K562 (cell line): ENCODE measurements around the gene ARID3B. TPM values are rescaled to one million over a fixed set of nuclear protein-coding genes. Genes with fewer than 3 reads are reported as not detected.

Experiments used
- BRF2 ChIP-seq: IDR thresholded peaks from 3 replicates; pipeline ENCODE4 v1.6.1; 2011; ENCODE audit warnings: borderline replicate concordance, mild to moderate bottlenecking; ENCODE audit not compliant: insufficient read length, insufficient read depth
- CBFA2T2 ChIP-seq: fragments of 450-650 bp; conservative IDR thresholded peaks from 2 replicates; pipeline ENCODE4 v1.6.1; 2017; ENCODE audit warnings: mild to moderate bottlenecking
- ELF1 ChIP-seq: fragments of 200-800 bp; sonication (Bioruptor generic); IDR thresholded peaks from 2 replicates; pipeline ENCODE4 v1.6.1; 2016; ENCODE audit warnings: missing genetic modification characterization, missing compliant biosample characterization
- HDAC1 ChIP-seq, 2 experiments: fragments of 450-650 bp; IDR thresholded peaks; 2 replicates each; pipeline ENCODE4 v1.6.1; 2016 to 2017; ENCODE audit warnings: inconsistent platforms in 1 of 2, mild to moderate bottlenecking in 1 of 2, moderate library complexity in 1 of 2
- MCM2 ChIP-seq: fragments of 450-650 bp; IDR thresholded peaks from 2 replicates; pipeline ENCODE4 v1.6.1; 2017; ENCODE audit warnings: low read depth, mild to moderate bottlenecking
- MCM3 ChIP-seq: fragments of 450-650 bp; IDR thresholded peaks from 2 replicates; pipeline ENCODE4 v1.6.1; 2016
- TFAM ChIP-seq: fragments of 250-450 bp; sonication (Bioruptor Pico); conservative IDR thresholded peaks from 2 replicates; pipeline ENCODE4 v1.5.0; 2021; ENCODE audit warnings: mild to moderate bottlenecking, moderate library complexity
- TSHZ1 ChIP-seq: fragments of 250-450 bp; sonication (Bioruptor Pico); IDR thresholded peaks from 2 replicates; pipeline ENCODE4 v1.4.0; 2020; ENCODE audit warnings: mild to moderate bottlenecking, moderate library complexity
- ZNF133 ChIP-seq: fragments of 250-450 bp; sonication (Bioruptor Pico); IDR thresholded peaks from 2 replicates; pipeline ENCODE4 v1.4.0; 2020; ENCODE audit warnings: mild to moderate bottlenecking
- ZNF197 ChIP-seq: fragments of 200-800 bp; sonication (Bioruptor generic); IDR thresholded peaks from 2 replicates; pipeline ENCODE4 v1.6.1; 2016; ENCODE audit warnings: low read depth, missing genetic modification characterization, missing compliant biosample characterization
- ZNF609 ChIP-seq: sonication (generic); formaldehyde crosslinking; IDR thresholded peaks from 2 replicates; pipeline ENCODE4 v1.8.1; 2023; ENCODE audit warnings: missing genetic modification reagents, mild to moderate bottlenecking, borderline replicate concordance
- ZNF717 ChIP-seq: fragments of 250-450 bp; sonication (Bioruptor Pico); IDR thresholded peaks from 2 replicates; pipeline ENCODE4 v1.5.0; 2021
- polyA plus RNA-seq, 8 experiments: library from polyadenylated mRNA; depleted of rRNA in 4 of 8; stranded (reverse) in 5 of 8; unstranded in 3 of 8; fragments of >200 nt; fragmentation: Nextera tagmentation in 2 of 8; fragmentation: Illumina TruSeq in 1 of 8; extraction: Ambion mirVana in 2 of 8; extraction: Trizol in 1 of 8; gene quantifications; 2 replicates each; pipeline versions ENCODE4 v1.2.1 to v1.2.3, GENCODE V29; 2011 to 2014; ENCODE audit warnings: inconsistent platforms in 1 of 8, missing spikeins in 1 of 8
- total RNA-seq, 7 experiments: library from RNA; depleted of rRNA in 6 of 7; stranded (reverse); fragments of >200 nt in 6 of 7; fragmentation: Illumina TruSeq in 2 of 7; extraction: Trizol in 2 of 7; gene quantifications; 2 replicates each; pipeline versions ENCODE4 v1.2.1 to v1.2.3, GENCODE V29; 2011 to 2021; ENCODE audit warnings: low replicate concordance in 1 of 7
- TF ChIP-seq, protein P1 (sequence below): fragments of 450-650 bp; IDR thresholded peaks from 2 replicates; pipeline ENCODE4 v1.6.1; 2016; ENCODE audit warnings: borderline replicate concordance
- TF ChIP-seq, protein P2 (sequence below), 3 experiments: IDR thresholded peaks in 2 of 3; conservative IDR thresholded peaks in 1 of 3; 2 replicates each; pipeline ENCODE4 v1.5.1; 2011 to 2012; ENCODE audit warnings: low read length in 3 of 3, mild to moderate bottlenecking in 3 of 3, control low read depth in 2 of 3, improper control_type of control experiment in 1 of 3, inconsistent platforms in 1 of 3, low read depth in 1 of 3, mixed read lengths in 1 of 3, moderate library complexity in 1 of 3; ENCODE audit not compliant: insufficient read depth in 2 of 3

ARID3B gene
- total and polyA plus RNA-seq, 9 of the 15 experiments (the other 6 are each of a cell fraction or from before 2014, with no cell fraction given), result 0.32 to 15.1 (median 7.1) TPM

- no peak for TF ChIP-seq ZNF609 (CRISPR knock-in tag)
- TF ChIP-seq, protein P1, sequence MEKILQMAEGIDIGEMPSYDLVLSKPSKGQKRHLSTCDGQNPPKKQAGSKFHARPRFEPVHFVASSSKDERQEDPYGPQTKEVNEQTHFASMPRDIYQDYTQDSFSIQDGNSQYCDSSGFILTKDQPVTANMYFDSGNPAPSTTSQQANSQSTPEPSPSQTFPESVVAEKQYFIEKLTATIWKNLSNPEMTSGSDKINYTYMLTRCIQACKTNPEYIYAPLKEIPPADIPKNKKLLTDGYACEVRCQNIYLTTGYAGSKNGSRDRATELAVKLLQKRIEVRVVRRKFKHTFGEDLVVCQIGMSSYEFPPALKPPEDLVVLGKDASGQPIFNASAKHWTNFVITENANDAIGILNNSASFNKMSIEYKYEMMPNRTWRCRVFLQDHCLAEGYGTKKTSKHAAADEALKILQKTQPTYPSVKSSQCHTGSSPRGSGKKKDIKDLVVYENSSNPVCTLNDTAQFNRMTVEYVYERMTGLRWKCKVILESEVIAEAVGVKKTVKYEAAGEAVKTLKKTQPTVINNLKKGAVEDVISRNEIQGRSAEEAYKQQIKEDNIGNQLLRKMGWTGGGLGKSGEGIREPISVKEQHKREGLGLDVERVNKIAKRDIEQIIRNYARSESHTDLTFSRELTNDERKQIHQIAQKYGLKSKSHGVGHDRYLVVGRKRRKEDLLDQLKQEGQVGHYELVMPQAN, result no peak
- TF ChIP-seq MCM3, result no peak
- TF ChIP-seq, protein P2, sequence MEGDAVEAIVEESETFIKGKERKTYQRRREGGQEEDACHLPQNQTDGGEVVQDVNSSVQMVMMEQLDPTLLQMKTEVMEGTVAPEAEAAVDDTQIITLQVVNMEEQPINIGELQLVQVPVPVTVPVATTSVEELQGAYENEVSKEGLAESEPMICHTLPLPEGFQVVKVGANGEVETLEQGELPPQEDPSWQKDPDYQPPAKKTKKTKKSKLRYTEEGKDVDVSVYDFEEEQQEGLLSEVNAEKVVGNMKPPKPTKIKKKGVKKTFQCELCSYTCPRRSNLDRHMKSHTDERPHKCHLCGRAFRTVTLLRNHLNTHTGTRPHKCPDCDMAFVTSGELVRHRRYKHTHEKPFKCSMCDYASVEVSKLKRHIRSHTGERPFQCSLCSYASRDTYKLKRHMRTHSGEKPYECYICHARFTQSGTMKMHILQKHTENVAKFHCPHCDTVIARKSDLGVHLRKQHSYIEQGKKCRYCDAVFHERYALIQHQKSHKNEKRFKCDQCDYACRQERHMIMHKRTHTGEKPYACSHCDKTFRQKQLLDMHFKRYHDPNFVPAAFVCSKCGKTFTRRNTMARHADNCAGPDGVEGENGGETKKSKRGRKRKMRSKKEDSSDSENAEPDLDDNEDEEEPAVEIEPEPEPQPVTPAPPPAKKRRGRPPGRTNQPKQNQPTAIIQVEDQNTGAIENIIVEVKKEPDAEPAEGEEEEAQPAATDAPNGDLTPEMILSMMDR (IDR thresholded peaks at IDR 0.05 in 2 of 3, conservative IDR thresholded peaks at IDR 0.05 in 1 of 3; ENCODE audit: insufficient read depth in 2 of 3, low read depth in 1 of 3, low read length in 3 of 3), result no peak
- no peak for TF ChIP-seq BRF2
- 0 out of 2 replicates have a peak, but pooled peaks have one; percentile 33 for TF ChIP-seq ZNF133
- peak; percentile 58 for TF ChIP-seq CBFA2T2
- TF ChIP-seq MCM2, result no peak
- no peak for TF ChIP-seq TFAM (CRISPR knock-in tag)
- no peak; a peak in 1 of 4 replicates for TF ChIP-seq HDAC1 (IDR thresholded peaks at IDR 0.05)
- TF ChIP-seq ZNF717 (CRISPR knock-in tag), result no peak
- no peak for TF ChIP-seq ZNF197 (CRISPR knock-in tag)
- TF ChIP-seq ELF1 (tag), result no peak
- TF ChIP-seq TSHZ1, result no peak
Measured at GRCh38 chr15:74541494-74542165, 610 bp downstream of the ARID3B start (continued).
